Kidney (tissue), 14 donors: ENCODE data around the gene C1orf198. TPM values are rescaled to one million over a fixed set of nuclear protein-coding genes. Genes with fewer than 3 reads are reported as not detected.

Source experiments
- DNase-seq, 5 donors: peaks; one replicate each; pipeline ENCODE4 v3.0.0-alpha.2; 2013 to 2020
- FAIRE-seq: peaks from 2 replicates; lab custom pipeline; 2012; peaks lifted over from hg19 to GRCh38; lab: Jason Lieb, UNC
- H3K27ac ChIP-seq, 2 donors: one replicate each; pipeline ENCODE4 v1.7.0; 2013; ENCODE audit warnings: low read depth in 2 of 2, low read length in 2 of 2, inconsistent platforms in 1 of 2
- H3K27me3 ChIP-seq: one replicate; pipeline ENCODE4 v1.7.1; 2013; ENCODE audit warnings: low read length, inconsistent platforms; ENCODE audit not compliant: control insufficient read depth, insufficient read depth
- H3K36me3 ChIP-seq, 3 donors: one replicate each; pipeline versions ENCODE4 v1.7.0 to v1.7.1; 2013; ENCODE audit warnings: low read length in 3 of 3, control low read depth in 1 of 3, inconsistent platforms in 1 of 3; ENCODE audit not compliant: insufficient read depth in 3 of 3, control insufficient read depth in 2 of 3
- H3K4me1 ChIP-seq, 3 donors: one replicate each; pipeline versions ENCODE4 v1.7.0 to v1.7.1; 2013; ENCODE audit warnings: low read length in 3 of 3, inconsistent platforms in 1 of 3, low read depth in 1 of 3; ENCODE audit not compliant: control insufficient read depth in 2 of 3, insufficient read depth in 2 of 3
- H3K4me3 ChIP-seq, 3 donors: one replicate each; pipeline versions ENCODE4 v1.7.0 to v1.8.1; 2013; ENCODE audit warnings: low read length in 3 of 3, control low read depth in 1 of 3, inconsistent platforms in 1 of 3
- H3K9ac ChIP-seq, 3 donors: one replicate each; pipeline versions ENCODE4 v1.7.0 to v1.7.1; 2013; ENCODE audit warnings: low read length in 3 of 3, control low read depth in 1 of 3, inconsistent platforms in 1 of 3
- H3K9me3 ChIP-seq, 3 donors: one replicate each; pipeline versions ENCODE4 v1.7.0 to v1.7.1; 2013; ENCODE audit warnings: low read length in 3 of 3, control low read depth in 1 of 3, inconsistent platforms in 1 of 3; ENCODE audit not compliant: control insufficient read depth in 2 of 3, insufficient read depth in 1 of 3
- CTCF ChIP-seq: IDR thresholded peaks from 3 replicates; pipeline ENCODE4 v1.5.1; 2012; ENCODE audit warnings: mild to moderate bottlenecking, moderate library complexity, borderline replicate concordance; ENCODE audit not compliant: insufficient read depth; ENCODE audit errors: extremely low read depth
- intact Hi-C: fragments of 100-400 bp; cut with DNase I; formaldehyde crosslinking; loops from one replicate; pipeline ENCODE4 v1.11.1; 2022
- polyA plus RNA-seq: library from polyadenylated mRNA; stranded (reverse); fragments of 350-450 nt; fragmentation: Illumina TruSeq; extraction: RNeasy Lipid Tissue Mini Kit (QIAGEN cat#74804); gene quantifications from one replicate; pipeline ENCODE4 v1.2.3, GENCODE V29; 2014; ENCODE audit warnings: low read depth, low replicate concordance; ENCODE audit not compliant: insufficient read depth
- total RNA-seq: library from RNA; stranded (reverse); fragmentation: NEBNext Ultra II Directional; extraction: Animal tissue kit (Norgen Biotek cat#: 25700); gene quantifications from one replicate; pipeline ENCODE4 v1.2.1, GENCODE V29; 2021
- donor health status: control.
- donor health status: control.
- donor health status: control.
- donor health status: control.
- donor health status: control.
- donor health status: DM: yes; HTN: yes; CAD: no.
- donor health status: Normal renal cell carcinoma (clear cell type).

C1orf198 gene
- total and polyA plus RNA-seq, 2 donors from 2014 or later = 15.4 to 45.3 TPM

- Histone ChIP-seq H3K36me3 (peaks cover 0 to 2% (median 0%) of the 10 kb centered on the region in 3 donors), H3K9ac (no peak overlapping the region), H3K9me3 (no peaks in the 10 kb centered on the region), H3K4me3 (no peak overlapping the region), H3K27ac (no peak overlapping the region), H3K4me1 (peaks cover 0 to 4% (median 0%) of the 10 kb centered on the region in 3 donors), H3K27me3 (no peaks in the 10 kb centered on the region)
- intact Hi-C loops = no loop called here
- TF ChIP-seq CTCF = no peak
- FAIRE-seq (no peak), DNase-seq (no peak)
Observed at GRCh38 chr1:230906226-230906625, 37.9 kb upstream of the C1orf198 start.

GRCh38 chr1:230905733-230906132, 37.4 kb upstream of the C1orf198 start:
- Histone ChIP-seq H3K9ac (no peak overlapping the region), H3K36me3 (peaks cover 0 to 2% (median 0%) of the 10 kb centered on the region in 3 donors), H3K4me3 (peak overlapping the region in 1 of 3 donors; percentile 14), H3K27me3 (no peaks in the 10 kb centered on the region), H3K4me1 (peaks cover 0 to 4% (median 0%) of the 10 kb centered on the region in 3 donors), H3K9me3 (no peaks in the 10 kb centered on the region), H3K27ac (no peak overlapping the region)
- FAIRE-seq = no peak
- intact Hi-C loops = no loop called here
- TF ChIP-seq CTCF = no peak
- DNase-seq = no peak

GRCh38 chr1:230902349-230902923, 34.1 kb upstream of the C1orf198 start:
- Histone ChIP-seq H3K9ac (no peak overlapping the region), H3K4me1 (peaks cover 0 to 4% (median 0%) of the 10 kb centered on the region in 3 donors), H3K27me3 (no peaks in the 10 kb centered on the region), H3K36me3 (peaks cover 0 to 1% (median 0%) of the 10 kb centered on the region in 3 donors), H3K27ac (no peak overlapping the region), H3K4me3 (no peak overlapping the region), H3K9me3 (no peaks in the 10 kb centered on the region)
- FAIRE-seq (no peak), DNase-seq (no peak)
- no peak for TF ChIP-seq CTCF
- intact Hi-C loops = no loop called here
